Body of pancreas (tissue), 4 donors: ENCODE results near the gene HES2. TPM values are rescaled to one million over a fixed set of nuclear protein-coding genes. Genes with fewer than 3 reads are reported as not detected.
"Not testable (repeated sequence)": the region's sequence is repeated elsewhere in the genome, so short reads cannot be mapped to it uniquely, and the experiment has no call there.

Source experiments
- ATAC-seq: fragments of 150-250 bp; one replicate; pipeline ENCODE4 v1.9.1; 2016
- DNase-seq, 4 donors: peaks; one replicate each; pipeline ENCODE4 v3.0.0-alpha.2; 2019
- H3K27ac ChIP-seq, 4 donors: fragments of 200-600 bp; sonication (generic); 1 replicate in 3 of 4; 2 replicates in 1 of 4; pipeline versions ENCODE4 v1.5.1 to v1.6.1; 2016 to 2019; ENCODE audit warnings: mild to moderate bottlenecking in 1 of 4, mixed read lengths in 1 of 4, moderate library complexity in 1 of 4
- H3K27me3 ChIP-seq, 2 donors: fragments of 200-600 bp; sonication (generic); one replicate each; pipeline ENCODE4 v1.6.0; 2016; ENCODE audit warnings: mild to moderate bottlenecking in 1 of 2
- H3K36me3 ChIP-seq, 2 donors: fragments of 200-600 bp; sonication (generic); replicated peaks in 1 of 2; 2 replicates each; pipeline ENCODE4 v1.5.1; 2016; ENCODE audit warnings: low read depth in 2 of 2; ENCODE audit not compliant: insufficient read depth in 1 of 2
- H3K4me1 ChIP-seq: fragments of 200-600 bp; sonication (generic); one replicate; pipeline ENCODE4 v1.6.0; 2016
- H3K4me3 ChIP-seq, 2 donors: fragments of 200-600 bp; sonication (generic); 1 replicate in 1 of 2; 2 replicates in 1 of 2; pipeline ENCODE4 v1.5.1; 2016 to 2019
- H3K9me3 ChIP-seq, 3 donors: fragments of 200-600 bp; sonication (generic); 1 replicate in 2 of 3; 2 replicates in 1 of 3; pipeline ENCODE4 v1.5.1; 2016
- CTCF ChIP-seq, 7 experiments: fragments of 450-650 bp in 4 of 7; fragments of 200-600 bp in 3 of 7; sonication (generic) in 3 of 7; IDR thresholded peaks; one replicate each; pipeline ENCODE4 v1.5.1; 2016 to 2019; ENCODE audit warnings: antibody characterized with exemption in 7 of 7
- POLR2A ChIP-seq, 3 donors: fragments of 450-650 bp; IDR thresholded peaks; one replicate each; pipeline ENCODE4 v1.6.1; 2016; ENCODE audit warnings: antibody characterized with exemption in 3 of 3, mild to moderate bottlenecking in 2 of 3
- WGBS, 2 donors: methylation state at CpG; one replicate each; pipeline ENCODE4 v1.1.5; 2017; 5-methylcytosine and 5-hydroxymethylcytosine counted together
- intact Hi-C: fragments of 100-400 bp; cut with DNase I; formaldehyde crosslinking; loops from one replicate; pipeline ENCODE4 v1.15.1; 2023
- total RNA-seq, 2 donors: library from RNA; depleted of rRNA; stranded (reverse); fragments of >200 nt; gene quantifications; one replicate each; pipeline ENCODE4 v1.1.0, GENCODE V29; 2016

The HES2 gene
- total RNA-seq, 2 donors from 2014 or later, result 0.26 TPM; not detected in 1

GRCh38 chr1:6378096-6378746, 41.5 kb downstream of the HES2 start:
- no peak for TF ChIP-seq CTCF (IDR thresholded peaks at IDR 0.05)
- no peak for TF ChIP-seq POLR2A (IDR thresholded peaks at IDR 0.05)
- 69 to 92% methylated on average over 9 to 12 of the region's 12 CpGs for WGBS, 2 donors
- Histone ChIP-seq H3K4me1 (peaks cover 12% of the 10 kb centered on the region), H3K27ac (no peak overlapping the region), H3K4me3 (no peak overlapping the region), H3K36me3 (no peaks in the 10 kb centered on the region), H3K9me3 (no peaks in the 10 kb centered on the region), H3K27me3 (no peaks in the 10 kb centered on the region)
- DNase-seq (peak in 1 of 4 donors; percentile 7), ATAC-seq (no peak)
- intact Hi-C loops, result no loop called here

- Histone ChIP-seq H3K9me3 (no peaks in the 10 kb centered on the region), H3K27ac (peak overlapping the region in 1 of 4 donors; percentile 62), H3K4me3 (no peak overlapping the region), H3K36me3 (no peaks in the 10 kb centered on the region), H3K4me1 (peaks cover 12% of the 10 kb centered on the region), H3K27me3 (no peaks in the 10 kb centered on the region)
- TF ChIP-seq POLR2A (IDR thresholded peaks at IDR 0.05), result peak in 1 of 3 donors; percentile 15
- no peak for TF ChIP-seq CTCF (IDR thresholded peaks at IDR 0.05)
- 41 to 56% methylated on average over 5 to 8 of the region's 8 CpGs for WGBS, 2 donors
- intact Hi-C loops, result no loop called here
- peak; percentile 72 to 86 (median 80) for DNase-seq
- peak; percentile 92 for ATAC-seq
These were observed 45.6 kb downstream of the HES2 start for GRCh38 chr1:6373961-6374720.

GRCh38 chr1:6372236-6372635, 47.5 kb downstream of the HES2 start:
- ATAC-seq, H3K36me3 ChIP-seq, H3K4me3 ChIP-seq, H3K27ac ChIP-seq, intact Hi-C loops, H3K9me3 ChIP-seq, DNase-seq, H3K27me3 ChIP-seq: not testable (repeated sequence)
- 72 to 78% methylated on average over 7 of the region's 7 CpGs for WGBS, 2 donors
- H3K4me1 ChIP-seq, result peaks cover 12% of the 10 kb centered on the region

GRCh38 chr1:6370006-6370405, 49.7 kb downstream of the HES2 start:
- intact Hi-C loops, result no loop called here
- peaks cover 12% of the 10 kb centered on the region for H3K4me1 ChIP-seq
- no peaks in the 10 kb centered on the region for H3K36me3 ChIP-seq
- no peak overlapping the region for H3K27ac ChIP-seq
- no peaks in the 10 kb centered on the region for H3K9me3 ChIP-seq
- no peak for ATAC-seq
- 55 to 77% methylated on average over 4 of the region's 4 CpGs for WGBS, 2 donors
- TF ChIP-seq POLR2A (IDR thresholded peaks at IDR 0.05) (no peak), CTCF (IDR thresholded peaks at IDR 0.05) (no peak)
- DNase-seq, result no peak
- no peak overlapping the region for H3K4me3 ChIP-seq
- no peaks in the 10 kb centered on the region for H3K27me3 ChIP-seq

GRCh38 chr1:6367381-6368012, 52.2 kb downstream of the HES2 start:
- ATAC-seq, result peak; percentile 69

More at GRCh38 chr1:6367381-6368012, 52.2 kb downstream of the HES2 start:
- intact Hi-C loops, result loop anchor here (5.0 kb wide), 1 partner anchor 35 kb away; no protein-coding TSS in a partner anchor
- H3K4me3 ChIP-seq, result no peak overlapping the region
- no peaks in the 10 kb centered on the region for H3K36me3 ChIP-seq
- H3K27me3 ChIP-seq, result no peaks in the 10 kb centered on the region
- TF ChIP-seq POLR2A (IDR thresholded peaks at IDR 0.05), result no peak
- TF ChIP-seq CTCF (IDR thresholded peaks at IDR 0.05), result no peak
- peaks cover 3% of the 10 kb centered on the region for H3K4me1 ChIP-seq
- H3K27ac ChIP-seq, result no peak overlapping the region
- 62 to 67% methylated on average over 1 to 9 of the region's 9 CpGs for WGBS, 2 donors
- no peaks in the 10 kb centered on the region for H3K9me3 ChIP-seq
- DNase-seq, result peak; percentile 37 to 78 (median 63)
